ENCODE results near the gene CROCC2.

The CROCC2 gene

GRCh38 chr2:240911641-240912265 lies 5.6 kb downstream of the CROCC2 start:
- DNase-seq: no peak

GRCh38 chr2:240912878-240913809 lies 7.0 kb downstream of the CROCC2 start:
- DNase-seq: no peak

- peak; percentile 88 for DNase-seq
Observed at GRCh38 chr2:240913810-240914644, 7.9 kb downstream of the CROCC2 start.

GRCh38 chr2:240914645-240915525 lies 8.7 kb downstream of the CROCC2 start:
- DNase-seq: no peak

- DNase-seq: peak; percentile 39
Observed at GRCh38 chr2:240915526-240916341, 9.6 kb downstream of the CROCC2 start.

GRCh38 chr2:240916571-240917008 lies 10.5 kb downstream of the CROCC2 start:
- peak; percentile 80 for DNase-seq

GRCh38 chr2:240917009-240917683 lies 11.0 kb downstream of the CROCC2 start:
- DNase-seq: no peak

GRCh38 chr2:240917684-240918257 lies 11.6 kb downstream of the CROCC2 start:
- peak; percentile 44 for DNase-seq

GRCh38 chr2:240918258-240919091 lies 12.3 kb downstream of the CROCC2 start:
- DNase-seq: peak; percentile 32

GRCh38 chr2:240919161-240919781 lies 13.1 kb downstream of the CROCC2 start:
- DNase-seq: peak; percentile 43

GRCh38 chr2:240919786-240920782 lies 13.9 kb downstream of the CROCC2 start:
- peak; percentile 43 for DNase-seq

GRCh38 chr2:240920783-240921231 lies 14.7 kb downstream of the CROCC2 start:
- DNase-seq: peak; percentile 39

- DNase-seq: peak; percentile 49
Observed at GRCh38 chr2:240921311-240921994, 15.3 kb downstream of the CROCC2 start.

- DNase-seq: no peak
Observed at GRCh38 chr2:240921995-240922244, 15.8 kb downstream of the CROCC2 start.

GRCh38 chr2:240922245-240922981 lies 16.3 kb downstream of the CROCC2 start:
- DNase-seq: peak; percentile 34

- DNase-seq: peak; percentile 41
Observed at GRCh38 chr2:240922982-240923537, 16.9 kb downstream of the CROCC2 start.

All from right forelimb (tissue), 1 donor.